ENCODE results near the gene WNT2.

Gene WNT2

GRCh38 chr7:117332031-117332430 lies 9.2 kb upstream of the WNT2 start:
- H3K27ac ChIP-seq, result no peak overlapping the region
- no peak for DNase-seq
- no peaks in the 10 kb centered on the region for H3K9me3 ChIP-seq (ENCODE audit: severe bottlenecking)
- peaks cover 20% of the 10 kb centered on the region for H3K27me3 ChIP-seq (ENCODE audit: insufficient read depth, low read depth, severe bottlenecking)
- TF ChIP-seq CTCF (IDR thresholded peaks at IDR 0.05; ENCODE audit: low read depth, low read length), result no peak
- H3K4me3 ChIP-seq (ENCODE audit: low read depth, low read length), result no peak overlapping the region
- H3K36me3 ChIP-seq, result no peaks in the 10 kb centered on the region

- H3K9me3 ChIP-seq (ENCODE audit: severe bottlenecking), result peaks cover 3% of the 10 kb centered on the region
- no peak overlapping the region for H3K27ac ChIP-seq
- H3K4me3 ChIP-seq (ENCODE audit: low read depth, low read length), result no peak overlapping the region
- no peak for TF ChIP-seq CTCF (IDR thresholded peaks at IDR 0.05; ENCODE audit: low read depth, low read length)
- DNase-seq, result no peak
- H3K27me3 ChIP-seq (ENCODE audit: insufficient read depth, low read depth, severe bottlenecking), result peaks cover 65% of the 10 kb centered on the region
- H3K36me3 ChIP-seq, result no peaks in the 10 kb centered on the region
Observed at GRCh38 chr7:117325836-117326235, 3.0 kb upstream of the WNT2 start.

GRCh38 chr7:117324960-117325359 lies 2.1 kb upstream of the WNT2 start:
- no peak for TF ChIP-seq CTCF (IDR thresholded peaks at IDR 0.05; ENCODE audit: low read depth, low read length)
- peaks cover 73% of the 10 kb centered on the region for H3K27me3 ChIP-seq (ENCODE audit: insufficient read depth, low read depth, severe bottlenecking)
- H3K9me3 ChIP-seq (ENCODE audit: severe bottlenecking), result peaks cover 3% of the 10 kb centered on the region
- H3K4me3 ChIP-seq (ENCODE audit: low read depth, low read length), result no peak overlapping the region
- H3K36me3 ChIP-seq, result no peaks in the 10 kb centered on the region
- H3K27ac ChIP-seq, result no peak overlapping the region
- DNase-seq, result no peak

DNA sequence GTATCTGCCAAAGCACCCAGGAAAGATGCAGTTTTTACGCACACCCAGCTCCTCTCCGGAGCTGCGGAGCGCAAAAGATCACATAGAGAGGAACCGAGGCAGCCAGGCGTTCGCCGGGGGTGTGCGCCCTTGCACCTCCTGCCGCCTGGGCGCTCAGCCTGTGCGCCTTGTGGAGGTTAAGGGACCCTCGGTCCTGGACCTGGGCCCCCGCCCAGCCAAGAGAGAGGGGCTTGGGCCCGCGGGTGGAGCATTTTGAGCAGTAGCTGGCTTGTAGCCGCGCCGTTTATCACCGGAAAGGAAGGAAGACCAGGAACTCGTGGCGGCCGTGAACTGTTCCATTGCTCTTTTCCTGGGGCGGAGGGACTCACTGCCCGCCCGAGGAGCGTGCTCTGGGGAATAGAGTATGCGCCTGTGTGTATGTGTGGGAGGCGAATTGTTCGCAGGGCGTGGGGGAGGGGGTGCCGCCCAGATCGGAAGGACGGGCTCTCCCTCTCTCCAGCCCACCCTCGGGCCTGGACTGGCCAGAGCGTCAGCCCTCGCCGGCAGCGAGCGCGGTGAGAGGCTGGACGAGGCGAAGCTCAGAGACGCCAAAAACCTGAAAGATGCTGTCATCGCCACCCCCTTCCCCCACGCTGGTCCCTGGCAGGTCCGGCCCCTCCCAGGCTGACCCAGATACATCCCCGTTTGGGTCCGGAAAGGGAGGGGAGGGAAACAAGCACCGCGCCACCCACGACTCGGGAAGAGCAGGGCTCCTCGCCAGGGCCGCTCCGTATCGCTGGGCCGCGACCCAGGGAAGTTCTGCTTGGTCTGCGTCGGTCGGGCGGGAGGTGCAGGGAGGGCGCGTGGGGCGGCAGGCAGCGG lies 1.2 kb upstream of the WNT2 start:
- no peaks in the 10 kb centered on the region for H3K36me3 ChIP-seq
- DNase-seq, result no peak
- H3K9me3 ChIP-seq (ENCODE audit: severe bottlenecking), result peaks cover 3% of the 10 kb centered on the region
- no peak for TF ChIP-seq CTCF (IDR thresholded peaks at IDR 0.05; ENCODE audit: low read depth, low read length)
- H3K27me3 ChIP-seq (ENCODE audit: insufficient read depth, low read depth, severe bottlenecking), result peaks cover 79% of the 10 kb centered on the region
- H3K4me3 ChIP-seq (ENCODE audit: low read depth, low read length), result no peak overlapping the region
- no peak overlapping the region for H3K27ac ChIP-seq

DNA sequence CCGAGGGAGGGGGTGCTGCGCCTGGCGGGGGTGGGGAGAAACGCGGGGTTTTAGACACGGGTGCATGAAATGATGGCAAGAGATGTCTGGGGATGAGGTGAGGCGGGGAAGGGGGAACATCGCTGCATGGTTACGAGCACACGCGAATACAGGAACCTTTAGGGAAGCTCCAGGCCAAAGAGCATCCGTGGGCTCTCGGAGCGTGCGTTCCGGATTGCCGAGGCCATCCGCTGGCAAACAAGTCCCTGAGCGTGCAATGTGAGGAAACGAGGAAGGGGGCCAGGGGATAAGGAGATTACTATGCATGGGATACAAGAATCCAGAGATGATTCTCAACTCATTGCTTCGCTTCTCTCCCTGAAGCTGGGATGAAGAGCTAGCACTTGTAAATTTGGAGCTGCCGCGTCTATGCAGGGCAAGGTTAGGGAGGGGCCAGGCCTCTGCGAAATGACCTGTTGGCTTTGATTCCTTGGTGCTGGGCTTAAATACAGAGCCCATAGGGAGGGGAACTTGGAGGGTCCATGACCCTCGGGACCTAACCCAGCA lies 520 bp upstream of the WNT2 start:
- H3K4me3 ChIP-seq (ENCODE audit: low read depth, low read length), result no peak overlapping the region
- peaks cover 3% of the 10 kb centered on the region for H3K9me3 ChIP-seq (ENCODE audit: severe bottlenecking)
- peaks cover 84% of the 10 kb centered on the region for H3K27me3 ChIP-seq (ENCODE audit: insufficient read depth, low read depth, severe bottlenecking)
- TF ChIP-seq CTCF (IDR thresholded peaks at IDR 0.05; ENCODE audit: low read depth, low read length), result no peak
- DNase-seq, result no peak
- no peaks in the 10 kb centered on the region for H3K36me3 ChIP-seq
- H3K27ac ChIP-seq, result no peak overlapping the region
